ENCODE results near the gene BCL7A.

BCL7A gene

DNA sequence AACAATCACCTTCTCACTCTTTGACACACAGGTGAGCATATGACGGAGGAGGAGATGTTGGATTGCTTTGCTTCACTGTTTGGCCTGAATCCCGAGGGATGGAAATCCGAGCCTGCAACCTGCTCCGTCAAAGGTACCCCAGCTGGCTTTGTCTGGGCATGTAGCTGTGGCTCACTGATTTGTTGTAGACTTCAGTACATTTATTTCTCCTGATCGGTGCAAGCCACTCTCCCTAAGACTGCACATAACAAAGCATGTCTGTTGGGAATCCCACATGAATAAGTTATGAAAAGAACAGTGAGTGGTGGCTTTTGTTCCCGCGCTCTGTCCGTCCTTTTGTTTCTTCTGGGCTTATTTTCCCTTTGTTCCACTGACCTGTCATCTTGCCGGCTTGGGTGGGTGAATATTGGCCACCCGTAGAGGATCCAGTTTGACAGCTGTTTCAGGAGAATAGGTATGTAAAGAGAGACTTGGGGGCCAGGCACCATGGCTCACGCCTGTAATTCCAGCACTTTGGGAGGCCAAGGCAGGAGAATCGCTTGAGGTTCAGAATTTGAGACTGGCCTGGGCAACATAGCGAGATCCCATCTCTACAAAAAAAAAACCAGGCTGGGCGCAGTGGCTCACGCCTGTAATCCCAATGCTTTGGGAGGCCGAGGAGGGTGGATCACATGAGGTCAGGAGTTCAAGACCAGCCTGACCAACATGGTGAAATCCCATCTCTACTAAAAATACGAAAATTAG lies 20.0 kb upstream of the BCL7A start:
- no peak for DNase-seq

DNA sequence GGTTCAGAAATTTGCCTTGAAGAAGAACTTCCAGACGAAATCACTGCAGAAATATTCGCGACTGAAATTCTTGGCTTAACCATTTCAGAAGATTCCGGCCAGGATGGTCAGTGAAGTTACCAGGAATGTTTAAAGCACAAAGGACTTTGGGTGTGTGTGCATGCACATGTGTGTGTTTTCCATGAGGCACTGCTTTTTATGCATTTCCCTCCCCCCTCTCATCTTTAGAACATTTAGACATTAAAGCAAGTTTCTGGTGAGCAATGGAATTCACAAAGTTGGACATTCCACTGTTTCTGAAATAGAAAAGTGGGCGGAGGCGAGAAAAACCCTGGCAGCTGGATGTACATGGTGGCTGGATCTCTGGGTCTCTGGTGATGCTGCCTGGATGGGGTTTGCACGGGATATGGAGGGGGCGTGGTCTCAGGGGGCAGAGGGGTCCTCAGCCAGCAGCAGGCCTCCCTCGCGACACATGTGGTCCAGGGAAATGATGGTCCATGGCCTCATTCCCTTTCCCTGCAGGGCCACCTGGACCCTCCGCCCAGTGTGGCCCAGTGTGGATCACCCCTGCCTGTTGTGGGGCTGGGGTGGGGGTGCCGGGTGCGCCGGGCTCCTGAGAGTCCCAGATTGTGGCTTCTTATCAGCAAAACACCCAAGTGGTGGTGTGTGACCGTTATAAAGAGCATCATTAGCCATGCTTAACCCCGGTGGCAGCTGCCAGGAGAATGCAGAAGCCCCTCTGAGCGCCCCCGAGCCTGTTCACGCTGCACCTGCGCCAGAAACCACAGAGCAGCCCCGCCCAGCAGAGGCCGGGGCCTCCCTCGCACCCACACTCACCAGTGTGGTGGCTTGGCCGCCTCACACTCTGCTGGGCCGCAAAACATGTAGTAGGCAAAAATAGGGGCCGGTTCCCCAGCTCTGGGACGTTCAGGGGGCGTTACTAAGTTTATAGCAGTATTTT lies 17.8 kb upstream of the BCL7A start:
- no peak for DNase-seq

- DNase-seq, result no peak
Observed at GRCh38 chr12:122004633-122005071, 17.0 kb upstream of the BCL7A start.

DNA sequence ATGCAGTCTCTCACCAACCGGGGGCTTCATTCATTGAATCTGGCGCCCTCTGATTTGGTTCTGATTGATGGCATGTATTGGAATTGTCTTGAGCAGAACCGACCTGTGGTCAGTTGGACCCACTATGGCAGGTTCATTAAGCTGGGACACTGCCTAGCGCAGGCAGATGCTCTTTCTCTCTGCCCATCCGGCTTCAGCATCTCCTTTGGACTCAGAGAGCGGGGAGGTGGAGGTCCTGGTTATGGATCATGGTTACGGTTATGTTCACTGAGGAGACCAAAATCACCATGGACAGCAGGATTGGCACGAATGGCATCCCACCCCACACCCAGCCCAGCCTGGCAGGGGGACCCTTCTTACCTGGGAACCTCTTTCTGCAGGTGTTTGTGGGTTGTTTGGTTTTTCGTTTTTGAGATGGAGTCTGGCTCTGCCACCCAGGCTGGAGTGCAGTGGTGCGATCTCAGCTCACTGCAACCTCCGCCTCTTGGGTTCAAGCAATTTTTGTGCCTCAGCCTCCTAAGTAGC lies 16.4 kb upstream of the BCL7A start:
- no peak for DNase-seq

DNA sequence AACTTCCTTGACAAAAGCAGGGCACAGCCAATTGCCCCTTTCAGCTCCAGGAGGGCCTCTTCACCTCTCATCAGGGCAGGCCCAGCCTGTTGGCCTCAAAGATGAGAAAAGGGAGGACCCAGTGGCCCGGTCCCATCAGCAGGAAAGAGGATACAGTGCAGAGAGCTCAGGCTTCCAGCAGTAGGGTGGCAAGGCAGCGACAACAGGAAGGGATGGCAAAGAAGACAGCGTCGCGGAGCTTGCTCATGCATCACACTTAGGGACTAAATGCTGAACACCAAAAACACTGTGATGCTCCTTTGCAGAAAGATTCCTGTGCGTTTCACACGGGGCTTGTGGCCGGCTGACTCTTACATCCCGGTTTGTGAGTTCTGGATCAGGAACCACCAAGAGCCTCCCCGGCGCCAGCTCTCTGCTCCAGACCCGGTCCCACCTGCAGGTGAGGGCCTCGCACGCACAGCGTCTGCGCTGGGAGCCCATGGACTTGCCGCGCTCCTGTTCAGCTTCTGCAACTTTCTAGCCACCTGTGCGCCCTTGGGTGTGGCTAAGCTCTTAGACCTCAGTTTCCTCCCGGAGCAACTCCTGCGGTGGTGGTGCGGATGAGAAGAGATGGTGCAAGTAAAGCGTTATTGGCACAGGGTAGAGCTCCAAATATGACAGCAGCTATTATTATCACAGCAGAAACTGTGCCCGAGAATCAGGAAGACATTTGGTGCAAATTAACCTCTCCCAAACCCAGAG lies 15.3 kb upstream of the BCL7A start:
- DNase-seq, result no peak

- no peak for DNase-seq
Observed at GRCh38 chr12:122009741-122010140, 11.9 kb upstream of the BCL7A start.

GRCh38 chr12:122012184-122012583 lies 9.5 kb upstream of the BCL7A start:
- DNase-seq, result no peak

GRCh38 chr12:122013136-122013535 lies 8.5 kb upstream of the BCL7A start:
- no peak for DNase-seq

GRCh38 chr12:122013791-122014590 lies 7.7 kb upstream of the BCL7A start:
- no peak for DNase-seq

- DNase-seq, result no peak
Observed at GRCh38 chr12:122014781-122015180, 6.9 kb upstream of the BCL7A start.

- DNase-seq, result no peak
Observed at GRCh38 chr12:122018457-122018856, 3.2 kb upstream of the BCL7A start.

DNA sequence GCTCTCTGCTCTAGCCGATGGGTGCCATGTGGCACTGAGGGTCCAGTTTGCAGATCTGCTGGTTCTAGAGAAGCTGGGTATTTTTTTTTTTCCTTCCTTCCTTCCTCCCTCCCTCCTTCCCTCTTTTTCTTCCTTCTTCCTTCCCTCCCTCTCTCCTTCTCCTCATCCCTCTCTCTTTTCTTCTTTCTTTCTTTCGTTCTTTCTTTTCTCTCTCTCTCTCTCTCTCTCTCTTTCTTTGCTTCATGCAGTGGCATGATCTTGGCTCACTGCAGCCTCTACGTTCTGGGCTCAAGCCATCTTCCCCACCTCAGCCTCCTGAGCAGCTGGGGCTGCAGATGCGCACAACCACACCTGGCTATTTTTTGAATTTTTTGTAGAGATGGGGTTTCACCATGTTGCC lies 2.7 kb upstream of the BCL7A start:
- no peak for DNase-seq

DNA sequence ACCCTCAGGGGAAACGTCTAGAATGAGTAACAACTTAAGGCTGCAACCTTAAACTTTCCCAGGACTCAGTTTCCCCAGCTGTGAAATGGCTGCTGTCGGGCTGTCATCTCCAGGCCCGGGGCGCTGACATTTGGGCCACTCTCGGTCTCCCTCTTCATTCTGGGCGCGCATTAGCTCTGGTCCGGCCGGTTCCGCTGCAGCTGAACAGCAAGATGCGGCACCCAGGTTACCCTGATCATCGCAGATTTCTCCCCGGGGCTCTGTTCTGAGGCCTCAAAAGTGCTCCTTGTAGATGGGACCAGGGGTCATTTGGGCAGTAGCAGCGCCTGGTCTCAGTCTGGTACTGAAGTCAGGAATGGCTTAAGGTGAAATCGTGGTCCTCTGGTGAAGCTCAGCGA lies 890 bp upstream of the BCL7A start:
- no peak for DNase-seq

DNA sequence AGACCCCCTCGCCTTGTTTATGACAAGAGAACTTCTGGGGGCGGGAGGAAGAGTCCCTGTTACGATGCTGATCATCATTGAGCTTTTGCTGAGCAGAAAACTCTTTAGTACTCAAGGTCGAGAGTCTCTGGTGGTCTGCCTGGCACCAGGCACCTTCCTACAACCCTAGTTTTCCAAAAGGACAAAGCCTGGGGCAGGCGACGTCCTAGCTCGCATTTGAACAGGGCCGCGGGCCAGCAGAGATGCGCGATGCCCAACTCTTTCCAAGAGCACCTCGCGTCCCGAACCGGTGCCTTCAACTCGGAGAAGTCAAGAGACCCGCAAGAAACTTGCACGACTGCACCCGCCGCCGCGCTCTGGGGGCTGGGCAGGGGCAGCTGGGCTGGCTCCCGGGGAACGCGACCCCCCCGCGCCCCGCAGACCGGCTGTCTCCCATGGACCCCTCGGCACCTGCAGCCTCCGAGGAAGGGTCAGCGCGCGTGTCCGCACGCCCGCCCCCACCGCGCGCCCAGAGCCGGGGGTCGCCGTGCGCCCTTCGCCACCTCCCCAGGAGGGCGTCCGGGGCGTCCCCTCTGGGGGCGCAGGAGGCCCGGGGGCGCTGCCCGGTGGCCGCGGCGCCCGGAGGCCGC lies 377 bp upstream of the BCL7A start:
- DNase-seq, result no peak

GRCh38 chr12:122022393-122023338 lies 982 bp downstream of the BCL7A start:
- no peak for DNase-seq

GRCh38 chr12:122023339-122024131 lies 1.9 kb downstream of the BCL7A start:
- peak; percentile 69 for DNase-seq

- no peak for DNase-seq
Observed at GRCh38 chr12:122024132-122024785, 2.6 kb downstream of the BCL7A start.

- DNase-seq, result no peak
Observed at GRCh38 chr12:122026706-122027333, 5.1 kb downstream of the BCL7A start.

Measured in NCI-H510A (cell line).